ENCODE measurements around the gene HOXC10. TPM values are rescaled to one million over a fixed set of nuclear protein-coding genes. Genes with fewer than 3 reads are reported as not detected.

The HOXC10 gene
- 1 to 10 TPM in 1 of 4 donors, not detected in 3; 1.0 TPM for total RNA-seq

- H3K4me3 ChIP-seq = peak within 1 kb of the TSS; percentile 14 to 46 (median 34)
- H3K27me3 ChIP-seq = peaks cover 0 to 60% of the 10 kb centered on the region in 2 donors
- DNase-seq = peak; percentile 72 to 93 (median 89)
- peaks cover 0 to 28% (median 10%) of the 10 kb centered on the region in 4 donors for H3K4me1 ChIP-seq
- peaks cover 0 to 11% (median 0%) of the 10 kb centered on the region in 4 donors for H3K9me3 ChIP-seq
- peak within 1 kb of the TSS; percentile 0 to 51 (median 22) for H3K27ac ChIP-seq
- H3K36me3 ChIP-seq = no peaks in the 10 kb centered on the region
- TF ChIP-seq CTCF (IDR thresholded peaks at IDR 0.05) (peak in 5 of 6 experiments; percentile 47 to 77 (median 60)), POLR2A (IDR thresholded peaks at IDR 0.05) (no peak)
These were observed at the start of gene HOXC10 for GRCh38 chr12:53984901-53985691. TSS of gene HOXC10 (plus strand) at chr12:53985146. CDS start at chr12:53985260, 114 bp downstream.

DNA sequence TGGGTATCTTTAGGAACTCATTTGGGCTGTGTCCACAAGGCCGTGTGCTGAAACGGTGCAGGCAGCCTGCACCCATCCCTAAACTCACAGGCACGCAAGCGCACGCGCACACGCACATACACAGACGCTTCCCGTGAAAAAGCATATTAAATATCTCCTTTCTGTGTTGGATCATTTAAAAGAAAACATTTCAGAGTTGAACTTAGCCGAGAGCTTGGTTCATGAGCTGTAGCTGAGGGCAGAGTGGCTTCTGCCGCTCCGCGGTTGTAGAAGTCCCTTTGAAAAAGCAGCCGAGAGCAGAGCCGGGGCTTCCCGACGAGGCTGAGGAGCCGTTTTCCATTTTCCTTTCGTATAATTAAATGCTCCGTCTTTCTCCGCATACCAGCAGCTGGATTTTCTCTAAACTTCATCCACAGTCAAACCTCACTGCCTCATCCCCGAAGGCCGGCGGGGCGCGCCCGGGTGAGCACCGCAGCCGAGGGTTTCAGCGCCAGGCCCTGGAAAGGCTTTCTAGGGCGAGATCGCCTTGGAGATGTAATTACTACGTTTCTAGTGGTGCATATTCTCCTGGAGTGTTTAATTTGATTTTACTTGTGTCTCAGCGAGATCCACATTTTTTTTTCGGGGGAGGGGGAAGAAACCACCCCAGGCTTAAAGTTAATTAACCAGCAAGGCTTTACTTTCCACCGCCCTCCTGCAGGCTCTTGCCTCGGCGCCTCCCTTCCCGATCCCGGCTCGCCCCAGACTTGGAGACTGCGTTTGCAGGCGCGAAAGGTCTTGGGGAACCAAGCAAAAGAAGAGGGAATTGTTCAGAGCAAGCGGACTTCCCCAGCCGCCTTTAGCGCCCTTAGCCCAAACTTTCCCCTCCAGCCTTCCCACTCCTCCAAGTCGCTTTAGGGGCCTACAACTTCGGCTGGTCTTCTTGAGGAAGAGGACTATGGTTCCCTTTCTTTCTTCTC, 49.3 kb upstream of the HOXC10 start:
- Histone ChIP-seq H3K27me3 (peaks cover 0 to 78% of the 10 kb centered on the region in 2 donors), H3K36me3 (no peaks in the 10 kb centered on the region), H3K4me3 (no peak overlapping the region), H3K9me3 (peaks cover 0 to 9% (median 0%) of the 10 kb centered on the region in 4 donors), H3K27ac (no peak overlapping the region), H3K4me1 (peaks cover 0 to 13% (median 0%) of the 10 kb centered on the region in 4 donors)
- no peak for DNase-seq
- TF ChIP-seq CTCF (IDR thresholded peaks at IDR 0.05) = no peak
- TF ChIP-seq POLR2A (IDR thresholded peaks at IDR 0.05) = no peak

- H3K4me1 ChIP-seq = peaks cover 0 to 13% (median 0%) of the 10 kb centered on the region in 4 donors
- peaks cover 0 to 9% (median 0%) of the 10 kb centered on the region in 4 donors for H3K9me3 ChIP-seq
- H3K4me3 ChIP-seq = no peak overlapping the region
- H3K27me3 ChIP-seq = peaks cover 0 to 77% of the 10 kb centered on the region in 2 donors
- no peak for TF ChIP-seq CTCF (IDR thresholded peaks at IDR 0.05)
- TF ChIP-seq POLR2A (IDR thresholded peaks at IDR 0.05) = no peak
- no peak overlapping the region for H3K27ac ChIP-seq
- no peak for DNase-seq
- no peaks in the 10 kb centered on the region for H3K36me3 ChIP-seq
These were observed 47.8 kb upstream of the HOXC10 start for GRCh38 chr12:53937099-53937498.

- H3K4me3 ChIP-seq = no peak overlapping the region
- H3K27me3 ChIP-seq = peaks cover 0 to 77% of the 10 kb centered on the region in 2 donors
- DNase-seq = no peak
- TF ChIP-seq CTCF (IDR thresholded peaks at IDR 0.05) = no peak
- TF ChIP-seq POLR2A (IDR thresholded peaks at IDR 0.05) = no peak
- no peak overlapping the region for H3K27ac ChIP-seq
- H3K36me3 ChIP-seq = no peaks in the 10 kb centered on the region
- peaks cover 0 to 9% (median 0%) of the 10 kb centered on the region in 4 donors for H3K9me3 ChIP-seq
- peaks cover 0 to 13% (median 0%) of the 10 kb centered on the region in 4 donors for H3K4me1 ChIP-seq
These were observed 47.2 kb upstream of the HOXC10 start for GRCh38 chr12:53937596-53938325.
